Measurements from ENCODE around the gene FKBP11. TPM values are rescaled to one million over a fixed set of nuclear protein-coding genes. Genes with fewer than 3 reads are reported as not detected.

The FKBP11 gene
- total and polyA plus RNA-seq, 2 of the 8 experiments (the other 6 are each of a cell fraction or from before 2014, with no cell fraction given), result 45.7 to 65.1 TPM

DNA sequence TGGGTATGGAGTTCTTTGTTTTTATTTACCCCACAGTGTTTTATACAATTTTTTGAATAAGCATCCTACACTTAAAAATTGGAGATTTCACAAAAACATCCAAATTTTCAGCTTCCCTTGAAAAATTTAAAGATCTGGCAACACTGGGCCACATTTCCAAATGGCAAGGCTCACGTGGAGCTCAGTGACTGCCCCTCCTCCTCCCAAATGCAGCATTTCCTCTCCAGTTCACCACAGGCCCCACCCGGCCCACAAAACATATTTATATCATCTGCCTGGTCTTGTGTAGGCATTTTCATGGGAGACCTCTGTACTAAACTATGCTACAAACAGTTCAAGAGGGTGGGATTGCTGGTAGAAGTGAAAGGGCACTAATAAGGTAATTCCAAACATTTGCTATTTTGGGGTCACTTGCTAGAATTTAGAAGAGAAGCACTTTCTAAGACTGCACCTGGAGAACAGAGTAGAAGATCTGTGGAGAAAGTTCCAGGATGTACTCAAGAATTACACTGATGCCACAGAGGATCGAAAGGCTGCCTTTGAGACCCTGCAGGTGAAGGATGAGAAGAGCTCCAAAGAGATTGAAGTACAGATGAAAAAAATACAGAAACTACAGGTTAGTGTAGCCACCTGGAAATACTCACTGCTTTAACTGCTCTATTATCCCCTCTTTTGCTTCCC is 7.3 kb downstream of the FKBP11 start (continued):
- TF ChIP-seq, protein P1, sequence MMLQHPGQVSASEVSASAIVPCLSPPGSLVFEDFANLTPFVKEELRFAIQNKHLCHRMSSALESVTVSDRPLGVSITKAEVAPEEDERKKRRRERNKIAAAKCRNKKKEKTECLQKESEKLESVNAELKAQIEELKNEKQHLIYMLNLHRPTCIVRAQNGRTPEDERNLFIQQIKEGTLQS (IDR thresholded peaks at IDR 0.05; ENCODE audit: insufficient read depth, low read depth, low read length), result no peak
- TF ChIP-seq CREB1 (IDR thresholded peaks at IDR 0.05) (no peak), SP4 (IDR thresholded peaks at IDR 0.05; ENCODE audit: low read length) (no peak), TAF1 (IDR thresholded peaks at IDR 0.05; ENCODE audit: low read depth, low read length) (no peak), SRF (IDR thresholded peaks at IDR 0.05; ENCODE audit: low read depth, low read length) (no peak)

All from H1 (cell line).